Sigmoid colon (tissue), 7 donors: Measurements from ENCODE around the gene TMPRSS11F. TPM values are rescaled to one million over a fixed set of nuclear protein-coding genes. Genes with fewer than 3 reads are reported as not detected.

Source experiments
- DNase-seq: peaks from one replicate; pipeline ENCODE4 v3.0.0-alpha.2; 2019
- H3K27ac ChIP-seq, 4 donors: fragments of 200-600 bp; sonication (generic); one replicate each; pipeline ENCODE4 v1.5.1; 2016 to 2019; ENCODE audit warnings: mild to moderate bottlenecking in 1 of 4
- H3K27me3 ChIP-seq, 3 donors: fragments of 200-600 bp; sonication (generic); one replicate each; pipeline ENCODE4 v1.5.1; 2019; ENCODE audit warnings: mild to moderate bottlenecking in 1 of 3
- H3K36me3 ChIP-seq, 4 donors: fragments of 200-600 bp; sonication (generic); one replicate each; pipeline ENCODE4 v1.5.1; 2016 to 2019
- H3K4me1 ChIP-seq, 4 donors: fragments of 200-600 bp; sonication (generic); one replicate each; pipeline ENCODE4 v1.5.1; 2017 to 2019
- H3K4me3 ChIP-seq, 4 donors: fragments of 200-600 bp; sonication (generic); one replicate each; pipeline ENCODE4 v1.5.1; 2017 to 2019; ENCODE audit warnings: mild to moderate bottlenecking in 2 of 4, moderate library complexity in 1 of 4
- H3K9me3 ChIP-seq, 4 donors: fragments of 200-600 bp in 3 of 4; sonication (generic) in 3 of 4; one replicate each; pipeline versions ENCODE4 v1.5.1 to v1.6.1; 2013 to 2019
- EP300 ChIP-seq, 4 donors: sonication (generic); formaldehyde crosslinking; IDR thresholded peaks; one replicate each; pipeline ENCODE4 v1.6.1; 2017; ENCODE audit warnings: antibody characterized with exemption in 4 of 4
- POLR2A ChIP-seq, 2 donors: fragments of 450-650 bp; IDR thresholded peaks; one replicate each; pipeline ENCODE4 v1.6.1; 2016; ENCODE audit warnings: antibody characterized with exemption in 2 of 2, mild to moderate bottlenecking in 2 of 2, moderate library complexity in 2 of 2
- POLR2AphosphoS5 ChIP-seq, 4 donors: sonication (generic); formaldehyde crosslinking; IDR thresholded peaks; one replicate each; pipeline ENCODE4 v1.6.1; 2017; ENCODE audit warnings: antibody characterized with exemption in 4 of 4
- WGBS, 2 donors: extraction: QIAGEN DNeasy Blood & Tissue Kit; methylation state at CpG; one replicate each; pipeline ENCODE4 v1.1.7; 2013; 5-methylcytosine and 5-hydroxymethylcytosine counted together
- intact Hi-C: fragments of 100-400 bp; cut with DNase I; formaldehyde crosslinking; loops from one replicate; pipeline ENCODE4 v1.15.1; 2023
- polyA plus RNA-seq, 3 donors: library from polyadenylated mRNA; stranded (reverse); fragments of 200-250 nt; gene quantifications; one replicate each; pipeline ENCODE4 v1.2.3, GENCODE V29; 2013
- small RNA-seq, 3 donors: library from RNA; depleted of rRNA; stranded (forward); fragments of <200 nt; gene quantifications; one replicate each; pipeline ENCODE3, GENCODE V24; 2016
- total RNA-seq, 4 donors: library from RNA; depleted of rRNA; stranded (reverse); fragments of >200 nt; gene quantifications; one replicate each; pipeline ENCODE4 v1.1.0, GENCODE V29; 2016
- TF ChIP-seq, protein P1 (sequence below), 4 experiments: fragments of 450-650 bp in 3 of 4; fragments of 200-600 bp in 1 of 4; IDR thresholded peaks; one replicate each; pipeline ENCODE4 v1.5.1; 2016 to 2019; ENCODE audit warnings: antibody characterized with exemption in 4 of 4, mild to moderate bottlenecking in 3 of 4, moderate library complexity in 2 of 4
- donor health status: healthy with polysubstance abuse.
- donor health status: Bipolar disorder and iron deficiency.
- donor health status: healthy.

TMPRSS11F gene
- total and polyA plus RNA-seq, 7 donors = not detected

DNA sequence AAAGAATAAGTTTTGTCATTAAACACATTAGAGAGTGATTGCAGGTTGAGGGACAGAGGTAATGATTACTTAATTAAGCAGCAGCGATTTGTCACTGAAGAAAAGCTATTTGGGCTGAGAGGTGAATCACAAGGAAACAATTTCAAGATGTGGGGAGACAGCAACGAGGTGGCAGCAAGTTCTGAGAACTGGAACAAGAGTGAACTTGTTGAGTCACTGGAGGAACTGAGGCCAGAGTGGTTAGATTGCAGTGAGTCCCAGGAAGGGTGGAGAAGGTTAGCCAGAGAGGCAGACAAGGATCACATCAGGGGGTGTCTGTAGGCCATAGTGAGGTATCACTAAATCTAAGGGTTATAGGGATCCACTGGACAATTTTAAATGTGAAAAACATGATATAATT is 108.5 kb downstream of the TMPRSS11F start:
- WGBS, 2 donors = 45 to 64% methylated on average over 2 of the region's 2 CpGs
- Histone ChIP-seq H3K9me3 (no peaks in the 10 kb centered on the region), H3K4me3 (no peak overlapping the region), H3K36me3 (no peaks in the 10 kb centered on the region), H3K27me3 (no peaks in the 10 kb centered on the region), H3K27ac (no peak overlapping the region), H3K4me1 (no peaks in the 10 kb centered on the region)
- intact Hi-C loops = no loop called here
- TF ChIP-seq, protein P1, sequence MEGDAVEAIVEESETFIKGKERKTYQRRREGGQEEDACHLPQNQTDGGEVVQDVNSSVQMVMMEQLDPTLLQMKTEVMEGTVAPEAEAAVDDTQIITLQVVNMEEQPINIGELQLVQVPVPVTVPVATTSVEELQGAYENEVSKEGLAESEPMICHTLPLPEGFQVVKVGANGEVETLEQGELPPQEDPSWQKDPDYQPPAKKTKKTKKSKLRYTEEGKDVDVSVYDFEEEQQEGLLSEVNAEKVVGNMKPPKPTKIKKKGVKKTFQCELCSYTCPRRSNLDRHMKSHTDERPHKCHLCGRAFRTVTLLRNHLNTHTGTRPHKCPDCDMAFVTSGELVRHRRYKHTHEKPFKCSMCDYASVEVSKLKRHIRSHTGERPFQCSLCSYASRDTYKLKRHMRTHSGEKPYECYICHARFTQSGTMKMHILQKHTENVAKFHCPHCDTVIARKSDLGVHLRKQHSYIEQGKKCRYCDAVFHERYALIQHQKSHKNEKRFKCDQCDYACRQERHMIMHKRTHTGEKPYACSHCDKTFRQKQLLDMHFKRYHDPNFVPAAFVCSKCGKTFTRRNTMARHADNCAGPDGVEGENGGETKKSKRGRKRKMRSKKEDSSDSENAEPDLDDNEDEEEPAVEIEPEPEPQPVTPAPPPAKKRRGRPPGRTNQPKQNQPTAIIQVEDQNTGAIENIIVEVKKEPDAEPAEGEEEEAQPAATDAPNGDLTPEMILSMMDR (IDR thresholded peaks at IDR 0.05) = no peak
- TF ChIP-seq EP300 (IDR thresholded peaks at IDR 0.05) (no peak), POLR2AphosphoS5 (IDR thresholded peaks at IDR 0.05) (no peak), POLR2A (IDR thresholded peaks at IDR 0.05) (no peak)
- DNase-seq = no peak

DNA sequence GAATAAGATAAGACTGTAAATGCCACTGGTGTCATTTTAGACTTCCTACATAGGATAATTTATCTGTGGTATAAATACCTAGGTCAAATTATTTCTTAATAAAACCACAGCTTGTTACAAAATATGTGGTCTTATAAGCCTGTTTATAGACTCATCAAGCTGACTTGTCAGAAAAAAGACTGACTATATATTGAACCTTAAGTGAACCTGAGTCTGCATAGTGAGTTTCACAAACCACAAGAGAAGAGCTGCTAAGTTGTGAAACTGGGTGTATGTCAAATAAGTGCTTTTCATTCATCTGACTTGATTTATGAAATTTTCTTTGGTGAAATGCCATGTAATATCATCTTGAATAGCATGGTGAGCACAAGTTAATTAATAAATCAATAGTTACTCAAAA is 118.0 kb downstream of the TMPRSS11F start:
- no peak overlapping the region for H3K4me3 ChIP-seq
- TF ChIP-seq POLR2A (IDR thresholded peaks at IDR 0.05) (no peak), EP300 (IDR thresholded peaks at IDR 0.05) (no peak), POLR2AphosphoS5 (IDR thresholded peaks at IDR 0.05) (no peak)
- TF ChIP-seq, protein P1 (IDR thresholded peaks at IDR 0.05) = no peak
- H3K27ac ChIP-seq = no peak overlapping the region
- H3K27me3 ChIP-seq = no peaks in the 10 kb centered on the region
- DNase-seq = no peak
- H3K9me3 ChIP-seq = peaks cover 0 to under 1% (median 0%) of the 10 kb centered on the region in 4 donors
- intact Hi-C loops = no loop called here
- H3K4me1 ChIP-seq = no peaks in the 10 kb centered on the region
- H3K36me3 ChIP-seq = no peaks in the 10 kb centered on the region

Small RNA genes lying within 50 kb of the gene (small RNA-seq; reads per million reads assigned to genes)
- 0 reads per million in 3 donors for gene RNU6-95P

Other genes with a start within 250 kb of the TMPRSS11F start
- gene TMPRSS11D, start 245.9 kb downstream of the TMPRSS11F start, total RNA-seq = not detected
- gene TMPRSS11D, start 245.9 kb downstream of the TMPRSS11F start, polyA plus RNA-seq = under 1 TPM in 1 of 3 donors, not detected in 2; 0.07 TPM
- gene TMPRSS11A, start 166.4 kb downstream of the TMPRSS11F start, total RNA-seq = not detected
- gene TMPRSS11A, start 166.4 kb downstream of the TMPRSS11F start, polyA plus RNA-seq = not detected
- gene TMPRSS11B, start 115.8 kb upstream of the TMPRSS11F start, total RNA-seq = not detected
- gene TMPRSS11B, start 115.8 kb upstream of the TMPRSS11F start, polyA plus RNA-seq = 1 to 10 TPM in 1 of 3 donors, under 1 TPM in 1, not detected in 1; 0.12 to 1.2 TPM
- gene YTHDC1, start 220.2 kb upstream of the TMPRSS11F start, total RNA-seq = 10 to 100 TPM; 49.4 to 66.4 (median 58.7) TPM
- 10 to 100 TPM; 30.0 to 44.2 (median 36.1) TPM for gene YTHDC1, start 220.2 kb upstream of the TMPRSS11F start, polyA plus RNA-seq